PFSK-1 (cell line): ENCODE data around the gene TNS1.

Source experiments
- FOXP2 ChIP-seq: optimal IDR thresholded peaks from 2 replicates; pipeline ENCODE3; 2011; ENCODE audit warnings: borderline replicate concordance, control low read depth, inconsistent platforms; ENCODE audit not compliant: insufficient read depth; ENCODE audit errors: extremely low read length, extremely low read depth
- POLR2AphosphoS5 ChIP-seq: IDR thresholded peaks from 2 replicates; pipeline ENCODE4 v1.6.1; 2012; ENCODE audit warnings: low read depth, mild to moderate bottlenecking, control low read depth, low read length, moderate library complexity
- SIN3A ChIP-seq: IDR thresholded peaks from 2 replicates; pipeline ENCODE4 v1.6.1; 2012; ENCODE audit warnings: mild to moderate bottlenecking, low read length, moderate library complexity, borderline replicate concordance; ENCODE audit not compliant: insufficient read depth
- TAF1 ChIP-seq: IDR thresholded peaks from 2 replicates; pipeline ENCODE4 v1.6.1; 2012; ENCODE audit warnings: low read length, control low read depth, borderline replicate concordance; ENCODE audit not compliant: insufficient read depth
- TF ChIP-seq, protein P1 (sequence below), 2 experiments: IDR thresholded peaks; 2 replicates each; pipeline versions ENCODE4 v1.6.1 to v1.8.0; 2011 to 2012; ENCODE audit warnings: low read depth in 2 of 2, low read length in 2 of 2, control low read depth in 1 of 2, inconsistent platforms in 1 of 2, mild to moderate bottlenecking in 1 of 2, moderate library complexity in 1 of 2; ENCODE audit not compliant: insufficient read depth in 1 of 2

The TNS1 gene

DNA sequence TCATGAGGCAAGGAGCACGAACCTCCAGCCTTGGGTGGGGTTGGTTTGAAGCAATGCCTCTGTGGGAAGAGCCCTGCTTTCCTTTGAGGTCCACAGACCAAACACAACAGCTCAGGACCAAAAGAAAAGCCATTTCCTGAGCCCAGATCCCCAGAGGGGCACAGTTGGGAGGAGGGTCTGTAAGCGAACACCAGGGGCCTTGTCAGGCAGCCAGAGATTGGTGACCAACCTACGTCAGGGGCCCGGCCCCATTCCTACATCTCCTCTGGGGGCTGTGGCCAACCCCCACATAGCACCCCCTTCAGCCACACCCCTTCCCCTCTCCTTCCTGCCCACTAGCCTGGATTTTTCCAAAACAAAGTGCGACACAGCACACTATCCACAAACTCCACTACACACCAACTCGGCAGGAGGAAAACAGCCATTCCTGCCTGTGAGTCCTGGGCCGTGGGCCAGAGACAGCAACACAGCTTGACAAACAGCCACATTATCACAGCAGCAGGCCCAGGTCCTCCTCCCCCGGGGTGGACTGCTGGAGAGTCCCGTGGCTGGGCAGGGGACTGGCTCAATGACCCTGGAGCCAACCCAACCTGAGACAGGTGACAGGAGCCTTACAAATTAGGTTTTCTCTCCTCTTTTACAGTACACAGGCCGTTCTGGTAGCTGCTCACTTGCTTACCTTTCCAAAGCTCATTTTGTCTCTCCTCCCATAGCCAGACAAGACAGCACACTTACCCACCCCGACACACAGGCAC is 98.8 kb downstream of the TNS1 start:
- TF ChIP-seq, protein P1, sequence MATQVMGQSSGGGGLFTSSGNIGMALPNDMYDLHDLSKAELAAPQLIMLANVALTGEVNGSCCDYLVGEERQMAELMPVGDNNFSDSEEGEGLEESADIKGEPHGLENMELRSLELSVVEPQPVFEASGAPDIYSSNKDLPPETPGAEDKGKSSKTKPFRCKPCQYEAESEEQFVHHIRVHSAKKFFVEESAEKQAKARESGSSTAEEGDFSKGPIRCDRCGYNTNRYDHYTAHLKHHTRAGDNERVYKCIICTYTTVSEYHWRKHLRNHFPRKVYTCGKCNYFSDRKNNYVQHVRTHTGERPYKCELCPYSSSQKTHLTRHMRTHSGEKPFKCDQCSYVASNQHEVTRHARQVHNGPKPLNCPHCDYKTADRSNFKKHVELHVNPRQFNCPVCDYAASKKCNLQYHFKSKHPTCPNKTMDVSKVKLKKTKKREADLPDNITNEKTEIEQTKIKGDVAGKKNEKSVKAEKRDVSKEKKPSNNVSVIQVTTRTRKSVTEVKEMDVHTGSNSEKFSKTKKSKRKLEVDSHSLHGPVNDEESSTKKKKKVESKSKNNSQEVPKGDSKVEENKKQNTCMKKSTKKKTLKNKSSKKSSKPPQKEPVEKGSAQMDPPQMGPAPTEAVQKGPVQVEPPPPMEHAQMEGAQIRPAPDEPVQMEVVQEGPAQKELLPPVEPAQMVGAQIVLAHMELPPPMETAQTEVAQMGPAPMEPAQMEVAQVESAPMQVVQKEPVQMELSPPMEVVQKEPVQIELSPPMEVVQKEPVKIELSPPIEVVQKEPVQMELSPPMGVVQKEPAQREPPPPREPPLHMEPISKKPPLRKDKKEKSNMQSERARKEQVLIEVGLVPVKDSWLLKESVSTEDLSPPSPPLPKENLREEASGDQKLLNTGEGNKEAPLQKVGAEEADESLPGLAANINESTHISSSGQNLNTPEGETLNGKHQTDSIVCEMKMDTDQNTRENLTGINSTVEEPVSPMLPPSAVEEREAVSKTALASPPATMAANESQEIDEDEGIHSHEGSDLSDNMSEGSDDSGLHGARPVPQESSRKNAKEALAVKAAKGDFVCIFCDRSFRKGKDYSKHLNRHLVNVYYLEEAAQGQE (IDR thresholded peaks at IDR 0.05; ENCODE audit: insufficient read depth in 1 of 2, low read depth in 2 of 2, low read length in 2 of 2), result no peak
- no peak for TF ChIP-seq TAF1
- no peak for TF ChIP-seq POLR2AphosphoS5
- TF ChIP-seq SIN3A, result no peak
- TF ChIP-seq FOXP2, result no peak

DNA sequence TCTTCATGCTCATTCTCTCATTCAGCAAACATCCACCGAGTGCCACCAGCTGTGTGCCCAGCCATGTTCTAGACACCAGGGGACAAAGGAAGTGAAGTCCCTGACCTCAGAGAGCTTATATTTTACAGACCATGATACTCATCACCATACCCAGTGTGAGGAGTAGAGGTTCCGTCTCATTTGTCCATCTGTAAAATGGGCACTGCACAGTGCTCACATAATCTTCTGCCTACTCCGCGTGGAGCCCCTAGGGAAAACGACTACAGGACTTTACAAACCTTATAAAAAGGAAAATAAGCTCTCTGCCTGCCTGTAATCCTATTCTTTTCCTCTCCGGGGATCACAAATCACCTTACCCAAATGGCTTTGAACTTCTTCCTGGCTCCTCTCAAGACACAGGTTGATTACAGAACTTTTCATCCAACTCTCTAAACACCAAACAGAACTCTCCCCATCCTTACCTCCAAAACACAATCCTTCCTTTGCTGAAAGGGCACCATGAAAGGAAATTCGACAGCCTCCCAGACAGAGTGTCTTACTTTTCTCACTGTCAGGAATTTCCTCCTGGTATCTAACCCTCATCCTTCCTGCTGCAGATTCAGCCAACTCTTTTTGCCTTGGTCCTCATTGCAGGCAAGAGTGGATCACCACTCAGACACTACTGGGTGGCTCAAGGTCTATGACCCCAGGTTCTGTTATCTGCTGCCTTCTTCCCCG is 99.5 kb downstream of the TNS1 start:
- TF ChIP-seq TAF1, result no peak
- TF ChIP-seq, protein P1 (IDR thresholded peaks at IDR 0.05; ENCODE audit: insufficient read depth in 1 of 2, low read depth in 2 of 2, low read length in 2 of 2), result no peak
- TF ChIP-seq POLR2AphosphoS5, result no peak

DNA sequence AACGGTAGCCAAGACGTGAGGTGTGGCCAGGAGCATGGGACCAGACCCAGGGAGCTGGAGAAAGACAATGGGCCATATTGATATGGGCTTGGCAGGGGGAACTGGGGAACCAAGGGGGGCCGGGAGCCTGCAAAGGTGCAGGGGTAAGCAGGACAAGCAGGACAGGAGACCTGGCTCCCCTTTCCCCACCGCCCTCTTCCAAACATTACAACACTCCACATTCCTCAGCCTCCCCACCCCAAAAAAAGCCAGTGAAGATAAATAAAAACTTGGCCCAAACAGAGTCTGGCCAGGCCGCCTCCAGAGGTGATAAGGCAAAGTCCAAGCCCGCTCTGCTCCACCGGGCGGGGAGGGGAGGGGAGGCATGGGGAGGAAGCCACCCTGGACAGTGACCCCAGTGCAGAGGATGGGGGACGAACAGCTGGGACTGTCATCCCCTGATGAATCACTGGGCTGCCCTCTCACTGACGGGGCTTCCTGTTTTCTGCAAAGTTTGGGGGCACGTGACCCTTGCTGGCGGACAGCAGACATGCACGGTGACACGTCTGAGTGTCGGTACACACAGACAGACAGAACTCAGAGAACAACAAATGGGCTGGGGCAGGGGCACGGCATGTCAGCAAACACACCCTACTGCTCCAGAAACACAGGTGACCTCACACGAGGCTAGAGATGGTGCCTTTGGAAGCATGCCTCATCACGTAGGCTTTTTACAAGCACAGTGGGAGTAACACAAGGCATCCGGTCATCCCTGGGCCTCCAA is 100.2 kb downstream of the TNS1 start:
- TF ChIP-seq TAF1, result no peak
- TF ChIP-seq, protein P1 (IDR thresholded peaks at IDR 0.05; ENCODE audit: insufficient read depth in 1 of 2, low read depth in 2 of 2, low read length in 2 of 2), result no peak
- TF ChIP-seq SIN3A, result no peak
- TF ChIP-seq FOXP2, result peak; percentile 86
- no peak for TF ChIP-seq POLR2AphosphoS5

GRCh38 chr2:217901835-217902378 is 100.9 kb downstream of the TNS1 start:
- TF ChIP-seq TAF1 (no peak), SIN3A (no peak), FOXP2 (no peak), POLR2AphosphoS5 (no peak)
- TF ChIP-seq, protein P1 (IDR thresholded peaks at IDR 0.05; ENCODE audit: insufficient read depth in 1 of 2, low read depth in 2 of 2, low read length in 2 of 2), result no peak
